Stimulated activated CD4-positive, alpha-beta T cell treated with anti-CD3 and anti-CD28 coated beads, Interleukin-4, amount 100 ng/mL, for 24 hours (primary cell): ENCODE measurements around the gene CNGA1.
"Not testable (repeated sequence)": the region's sequence is repeated elsewhere in the genome, so short reads cannot be mapped to it uniquely, and the experiment has no call there.

Experiments used
- DNase-seq: peaks from one replicate; pipeline ENCODE4 v3.0.0-alpha.2; 2020

Gene CNGA1

DNA sequence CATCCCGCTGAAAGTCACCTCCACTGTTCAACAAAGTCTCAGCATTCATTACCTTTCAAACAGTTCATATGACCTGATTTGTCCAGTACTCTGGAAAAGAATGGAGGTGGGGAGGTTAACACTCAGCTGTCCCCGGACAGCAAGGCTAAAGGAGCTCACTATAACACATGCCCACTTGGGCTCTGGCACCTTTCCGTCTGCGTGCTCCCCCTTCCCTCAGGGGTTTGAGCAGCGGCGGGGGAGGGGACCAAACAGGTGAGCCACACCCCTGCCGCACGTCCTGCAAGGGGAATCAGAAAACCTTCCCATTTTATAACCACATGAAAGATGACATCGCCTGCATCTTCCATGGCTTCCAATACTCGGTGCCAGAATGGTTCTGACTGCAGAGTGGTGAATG is 62.2 kb downstream of the CNGA1 start:
- no peak for DNase-seq

DNA sequence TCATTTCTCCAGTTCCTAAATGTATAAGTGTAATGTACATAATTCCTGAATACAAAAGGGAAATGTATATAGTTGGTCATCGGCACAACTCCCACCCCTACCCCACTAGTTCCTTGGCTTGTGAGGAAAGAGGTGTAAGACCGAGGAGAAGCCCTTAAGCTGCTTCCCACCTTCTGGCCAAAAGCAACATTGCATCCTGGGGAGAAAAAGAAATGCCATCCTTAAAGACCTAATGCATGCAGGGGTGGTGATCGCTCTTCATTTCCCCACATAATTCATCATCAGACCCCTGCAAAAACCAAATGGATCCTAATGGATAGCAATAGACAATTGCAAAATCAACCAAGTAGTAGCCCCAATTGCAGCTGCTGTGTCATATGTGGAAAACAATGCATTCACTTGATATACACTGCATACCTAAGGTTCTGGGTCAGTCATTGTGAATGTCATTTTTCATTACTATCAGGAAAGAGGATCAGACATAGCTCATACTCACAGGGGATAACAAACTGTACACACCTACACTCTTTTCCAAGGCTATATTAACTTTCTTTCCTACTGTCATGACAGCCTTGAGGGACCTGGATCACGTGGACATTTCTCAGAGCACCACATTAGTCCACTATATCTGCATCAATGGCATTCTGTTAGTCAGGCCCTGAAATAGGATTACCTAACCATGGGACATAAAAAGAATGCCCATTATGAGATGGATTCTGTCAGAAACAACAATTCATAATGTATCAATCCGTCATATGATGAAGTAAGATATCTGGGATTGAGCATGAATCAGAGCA is 70.4 kb downstream of the CNGA1 start:
- DNase-seq = no peak

DNA sequence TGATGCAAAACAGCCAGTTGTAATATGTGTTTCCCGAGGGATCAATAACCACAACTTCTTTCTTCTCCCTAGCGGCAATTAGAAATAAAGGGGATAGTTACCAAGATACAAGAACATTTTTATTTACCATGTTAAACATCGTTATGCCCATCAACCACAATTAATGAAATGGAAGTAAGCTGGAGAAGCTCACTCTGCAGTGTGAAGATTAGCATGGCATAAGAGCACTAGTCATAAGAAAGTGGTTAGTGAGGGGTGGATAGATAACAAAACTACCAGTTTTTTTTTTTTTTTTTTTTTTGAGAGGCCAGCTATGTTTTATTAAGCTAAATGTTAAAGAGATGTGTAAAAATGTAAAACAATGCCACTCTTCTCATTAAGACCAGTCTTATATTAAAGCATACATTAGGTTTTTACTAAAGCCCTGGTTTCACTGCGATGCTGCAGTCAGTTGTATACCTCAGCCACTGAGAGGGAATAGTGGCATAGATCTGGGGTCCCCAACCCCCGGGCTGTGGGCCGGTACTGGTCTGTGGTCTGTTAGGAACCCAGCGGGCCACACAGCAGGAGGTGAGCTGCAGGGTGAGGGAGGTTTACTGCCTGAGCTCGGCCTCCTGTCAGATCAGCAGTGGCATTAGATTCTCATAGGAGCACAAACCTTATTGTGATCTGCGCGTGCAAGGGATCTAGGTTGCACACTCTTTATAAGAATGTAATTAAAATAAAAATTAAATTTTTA is 74.2 kb downstream of the CNGA1 start:
- DNase-seq = no peak

DNA sequence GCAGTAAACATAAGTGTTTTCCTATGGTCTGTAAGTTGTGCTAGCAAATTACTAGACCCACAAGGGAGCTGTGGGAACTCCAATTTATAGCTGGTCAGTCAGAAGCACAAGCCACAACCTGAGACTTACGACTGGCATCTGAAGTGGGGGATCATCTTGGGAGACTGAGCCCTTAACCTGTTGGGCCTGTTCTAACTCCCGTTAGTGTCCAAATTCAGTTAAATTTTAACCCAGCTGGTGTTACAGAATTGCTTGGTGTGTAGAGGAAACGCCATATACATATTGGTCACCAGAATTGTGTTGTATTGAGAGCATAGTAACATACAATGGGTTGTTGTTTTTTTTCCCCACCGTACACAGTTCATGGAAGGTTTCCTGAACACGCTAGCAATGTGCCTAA is 77.0 kb downstream of the CNGA1 start:
- no peak for DNase-seq

DNA sequence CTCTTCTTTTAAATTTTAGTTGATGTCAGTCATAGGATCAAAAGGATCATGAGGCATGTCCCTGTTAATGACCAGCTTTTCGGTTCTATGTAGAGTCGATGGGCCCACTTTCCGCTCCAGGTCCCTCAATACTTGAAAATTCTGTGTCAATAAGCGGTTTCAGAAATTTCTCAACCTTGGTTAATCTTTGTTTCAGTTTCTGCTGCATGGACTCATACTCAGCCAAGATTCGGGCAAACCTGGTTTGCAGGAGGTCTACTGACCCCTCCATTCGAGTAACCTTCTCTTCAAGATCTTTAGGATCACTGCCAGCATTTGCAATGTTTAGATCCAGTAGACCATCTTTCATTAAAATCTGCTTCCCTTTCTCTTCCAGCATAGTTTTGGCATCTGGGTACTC is 80.1 kb downstream of the CNGA1 start:
- DNase-seq = no peak

DNA sequence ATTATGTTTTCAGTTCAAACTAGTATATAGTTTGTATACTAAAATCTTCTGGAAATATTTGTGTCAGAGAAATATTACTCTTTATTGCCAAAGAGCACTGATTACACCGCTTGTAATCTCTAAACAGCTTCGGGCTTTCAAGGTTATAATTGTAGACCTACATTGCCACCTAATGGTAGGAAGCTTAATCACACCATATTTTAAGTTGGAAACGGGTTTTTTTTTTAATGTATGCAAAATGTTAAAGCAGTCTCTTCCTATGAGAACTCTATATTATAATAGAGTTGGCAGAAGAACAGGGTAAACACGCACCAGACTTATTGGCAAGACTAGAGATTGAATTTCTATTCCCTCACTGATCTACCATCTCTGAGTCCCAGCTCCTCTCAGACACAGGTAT is 82.6 kb downstream of the CNGA1 start:
- DNase-seq = no peak

DNA sequence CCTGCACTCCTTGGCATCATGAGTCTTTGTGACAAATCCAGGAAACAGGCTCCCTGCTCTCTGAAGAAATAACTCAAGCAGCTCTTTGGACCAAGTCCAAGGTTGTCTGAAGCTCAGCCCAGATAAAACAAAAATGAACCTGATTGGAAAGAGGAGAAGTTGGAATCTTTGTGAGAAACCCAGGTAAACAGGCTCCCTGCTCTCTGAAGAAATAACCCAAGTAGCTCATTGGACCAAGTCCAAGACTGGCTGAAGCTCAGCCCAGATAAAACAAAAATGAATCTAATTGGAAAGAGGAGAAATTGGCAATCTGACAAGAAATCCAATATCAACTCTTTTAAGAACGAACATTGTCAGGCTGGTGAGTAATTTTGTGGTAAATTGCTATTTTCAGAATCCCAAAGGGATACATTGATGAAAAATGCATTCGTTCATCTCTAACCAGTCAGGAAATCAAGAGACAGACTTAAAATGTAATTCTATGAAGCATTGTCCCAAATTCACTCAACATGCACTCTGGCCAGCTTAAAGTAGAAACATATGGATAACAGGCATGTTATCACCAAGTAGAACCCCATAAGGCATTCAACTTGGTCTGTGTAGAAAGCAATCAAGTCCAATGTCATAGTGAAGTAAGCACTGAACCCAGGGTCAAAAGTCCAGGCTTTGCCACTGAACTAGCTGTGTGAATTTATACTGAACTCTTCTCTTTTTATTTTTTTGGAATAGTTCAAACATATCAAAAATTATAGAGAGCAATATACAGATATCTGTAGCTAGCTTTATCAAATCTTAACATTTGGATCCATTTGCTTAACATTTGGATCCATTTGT is 85.3 kb downstream of the CNGA1 start:
- no peak for DNase-seq

DNA sequence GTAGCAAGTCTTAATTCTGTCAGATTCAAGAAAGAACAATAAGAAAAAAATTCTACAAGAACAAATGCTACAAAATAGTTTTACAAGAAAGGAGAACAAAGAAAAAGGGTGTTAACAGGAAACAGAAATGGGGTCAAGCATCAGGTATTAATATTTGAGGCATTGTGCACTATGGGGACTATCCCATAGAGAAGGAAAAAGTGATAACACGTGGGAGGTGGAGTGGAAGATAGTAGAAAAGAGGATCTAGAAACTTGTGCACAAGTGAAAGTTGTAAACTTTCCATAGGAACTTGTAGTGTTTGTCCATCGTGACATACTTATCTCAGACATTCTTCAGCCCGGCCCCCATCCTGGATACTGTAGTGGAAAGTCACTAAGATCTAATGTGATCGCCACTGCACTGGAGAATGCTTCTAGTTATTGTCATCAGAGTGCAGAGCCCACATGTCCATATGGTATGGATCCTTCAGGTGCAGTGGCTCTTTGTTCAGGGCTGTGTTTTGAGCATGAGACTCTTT is 86.7 kb downstream of the CNGA1 start:
- DNase-seq = no peak

DNA sequence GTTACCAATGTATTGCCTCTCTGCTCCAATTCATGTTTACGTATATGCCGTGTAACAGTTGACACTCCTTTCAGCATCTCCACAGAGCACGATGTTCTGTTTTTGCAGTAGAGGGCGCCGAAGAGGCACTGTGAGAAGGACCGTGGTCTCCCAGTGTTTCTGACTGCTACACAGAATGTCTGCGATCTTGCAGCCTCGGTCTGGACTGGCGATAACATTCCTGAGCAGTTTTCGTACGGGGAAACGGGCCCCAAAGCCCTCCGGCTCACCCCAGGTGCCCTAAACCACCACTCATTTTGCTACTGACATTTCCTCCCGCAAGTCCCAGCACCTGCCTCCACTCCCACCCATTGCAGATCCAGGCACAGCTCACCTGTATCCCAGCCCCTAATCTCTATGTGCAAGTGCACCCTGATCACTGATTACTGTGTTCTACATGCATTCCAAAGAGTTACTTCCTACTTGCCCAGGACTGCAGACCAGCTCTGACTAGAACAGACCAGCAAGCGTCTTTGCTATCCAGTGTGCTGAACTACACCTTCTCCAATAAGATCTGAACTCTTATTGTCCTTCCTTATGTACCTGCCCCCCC is 89.7 kb downstream of the CNGA1 start:
- DNase-seq = peak; percentile 52

DNA sequence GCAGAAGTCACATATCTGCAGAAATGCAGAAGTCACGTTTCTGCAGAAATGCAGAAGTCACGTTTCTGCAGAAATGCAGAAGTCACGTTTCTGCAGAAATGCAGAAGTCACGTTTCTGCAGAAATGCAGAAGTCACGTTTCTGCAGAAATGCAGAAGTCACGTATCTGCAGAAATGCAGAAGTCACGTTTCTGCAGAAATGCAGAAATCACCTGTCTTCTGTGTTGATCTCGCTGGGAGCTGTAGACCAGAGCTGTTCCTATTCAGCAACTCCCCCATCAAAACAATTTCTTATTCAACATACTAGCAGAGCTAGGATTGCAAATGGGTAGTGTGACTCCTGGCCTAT is 93.2 kb downstream of the CNGA1 start:
- DNase-seq = not testable (repeated sequence)

DNA sequence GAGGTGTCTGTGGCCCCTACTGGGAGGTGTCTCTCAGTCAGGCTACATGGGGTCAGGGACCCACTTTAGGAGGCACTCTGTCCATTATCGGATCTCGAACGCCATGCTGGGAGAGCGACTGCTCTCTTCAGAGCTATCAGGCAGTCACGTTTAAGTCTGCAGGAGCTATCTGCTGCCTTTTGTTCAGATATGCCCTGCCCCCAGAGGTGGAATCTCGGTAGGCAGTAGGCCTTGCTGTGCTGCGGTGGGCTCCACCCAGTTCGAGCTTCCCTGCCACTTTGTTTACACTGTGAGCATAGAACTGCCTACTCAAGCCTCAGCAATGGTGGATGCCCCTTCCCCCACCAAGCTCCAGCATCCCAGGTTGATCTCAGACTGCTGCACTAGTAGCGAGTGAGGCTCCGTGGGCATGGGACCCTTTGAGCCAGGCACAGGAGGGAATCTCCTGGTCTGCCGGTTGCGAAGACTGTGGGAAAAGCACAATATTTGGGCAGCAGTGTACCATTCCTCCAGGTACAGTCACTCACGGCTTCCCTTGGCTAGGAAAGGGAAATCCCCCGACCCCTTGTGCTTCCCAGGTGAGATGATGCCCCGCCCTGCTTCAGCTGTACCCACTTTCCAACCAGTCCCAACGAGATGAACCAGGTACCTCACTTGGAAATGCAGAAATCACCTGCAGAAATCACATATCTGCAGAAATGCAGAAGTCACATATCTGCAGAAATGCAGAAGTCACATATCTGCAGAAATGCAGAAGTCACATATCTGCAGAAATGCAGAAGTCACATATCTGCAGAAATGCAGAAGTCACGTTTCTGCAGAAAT is 93.8 kb downstream of the CNGA1 start:
- DNase-seq = not testable (repeated sequence)

DNA sequence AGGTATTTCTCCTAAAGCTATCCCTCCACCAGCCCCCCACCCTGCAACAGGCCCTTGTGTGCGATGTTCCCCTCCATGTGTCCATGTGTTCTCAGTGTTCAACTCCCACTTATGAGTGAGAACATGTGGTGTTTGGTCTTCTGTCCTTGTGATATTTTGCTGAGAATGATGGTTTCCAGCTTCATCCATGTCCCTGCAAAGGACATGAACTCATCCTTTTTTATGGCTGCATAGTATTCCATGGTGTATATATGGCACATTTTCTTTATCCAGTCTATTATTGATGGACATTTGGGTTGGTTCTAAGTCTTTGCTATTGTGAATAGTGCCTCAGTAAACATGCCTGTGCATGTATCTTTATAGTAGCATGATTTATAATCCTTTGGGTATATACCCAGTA is 99.3 kb downstream of the CNGA1 start:
- not testable (repeated sequence) for DNase-seq

DNA sequence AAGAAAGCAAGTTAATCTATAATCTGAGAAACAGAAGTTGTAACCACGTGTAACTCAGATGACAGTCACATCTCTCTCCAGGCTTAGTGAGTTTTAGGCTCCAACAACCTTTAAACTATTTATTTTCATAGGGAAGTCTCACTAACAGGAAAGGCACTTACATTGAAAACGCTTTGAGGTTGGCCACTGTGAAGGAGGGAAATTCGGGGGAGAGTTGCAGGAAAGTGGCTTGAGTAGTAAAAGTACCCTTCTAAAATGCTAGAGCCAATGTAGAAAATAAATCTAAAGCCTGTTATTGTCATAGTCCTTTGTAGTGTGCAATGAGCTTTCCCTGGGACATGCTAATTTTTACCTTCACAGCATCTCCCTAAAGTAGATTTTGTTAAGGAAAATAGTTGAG is 101.1 kb downstream of the CNGA1 start:
- no peak for DNase-seq

DNA sequence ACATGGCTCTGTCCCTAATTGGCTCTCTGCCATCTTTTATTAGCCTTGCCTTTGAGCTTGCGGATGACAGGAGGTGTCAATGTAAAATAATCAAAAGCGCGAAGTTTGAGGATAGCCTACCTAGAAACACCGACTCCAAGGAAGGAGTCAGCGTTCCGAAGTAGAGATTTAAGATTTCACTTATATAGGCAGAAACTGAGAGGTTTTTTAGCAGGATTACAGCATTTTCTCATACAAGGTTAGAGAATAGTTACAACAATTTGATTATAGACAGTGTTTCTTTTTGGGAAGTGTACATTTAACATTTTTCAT is 101.6 kb downstream of the CNGA1 start:
- DNase-seq = no peak

DNA sequence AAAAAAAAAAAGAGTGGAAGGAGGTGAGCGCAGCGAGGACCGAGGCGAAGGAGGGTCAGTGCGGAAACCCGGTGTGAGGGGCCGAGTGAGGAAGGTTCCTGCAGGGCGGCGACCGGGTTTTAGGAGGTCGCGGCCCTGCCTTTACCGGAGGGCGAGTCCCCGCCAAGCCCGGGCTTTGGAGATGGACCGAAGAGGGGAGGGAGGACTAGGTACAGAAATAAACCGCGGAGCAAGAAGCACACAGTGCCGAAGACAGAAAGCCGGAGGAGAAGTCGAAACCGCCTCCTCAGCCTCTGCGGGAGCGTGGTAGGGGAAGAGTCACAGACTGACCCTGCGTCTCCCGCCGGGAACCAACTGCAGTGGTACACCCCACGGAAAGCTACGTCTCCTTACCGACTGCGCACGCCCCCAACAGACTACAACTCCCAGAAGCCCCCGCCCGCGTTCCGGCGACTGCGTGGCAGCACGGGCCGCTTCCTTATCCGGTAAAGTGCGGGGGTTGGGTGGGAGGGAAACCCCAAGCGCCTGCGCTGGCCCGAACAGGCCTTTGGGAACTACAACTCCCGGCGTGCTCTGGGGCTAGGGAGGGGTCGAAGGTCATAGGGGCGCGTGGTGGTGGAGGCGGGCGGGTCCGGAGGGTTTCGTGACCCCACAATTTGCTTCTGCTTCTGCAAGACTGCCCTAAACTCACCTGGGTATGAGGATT is 102.1 kb downstream of the CNGA1 start, which contains the start of gene NFXL1:
Gene NFXL1, minus strand, starts transcription at position 364 of the 706 bp plus-strand sequence. CDS start 380 bp downstream, outside the sequence.
- DNase-seq = peak; percentile 97

DNA sequence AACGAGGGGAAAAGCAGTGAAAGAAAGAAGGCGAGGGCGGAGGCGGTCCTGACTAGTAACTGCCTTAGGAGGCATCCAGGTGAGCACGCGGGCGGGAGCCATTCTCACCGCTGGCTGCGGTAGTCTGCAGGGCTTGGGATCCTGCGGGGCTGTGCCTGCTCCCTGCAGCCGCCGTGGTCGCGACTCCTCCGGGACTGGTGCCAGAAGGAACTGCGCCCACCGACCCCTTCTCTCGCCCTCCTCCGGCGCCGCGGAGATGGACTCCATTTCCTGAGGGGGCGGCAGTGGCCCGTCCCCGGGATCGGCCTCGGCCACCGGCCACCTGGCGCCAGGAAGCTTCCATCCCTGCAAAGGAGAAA is 102.6 kb downstream of the CNGA1 start:
- DNase-seq = peak; percentile 40

DNA sequence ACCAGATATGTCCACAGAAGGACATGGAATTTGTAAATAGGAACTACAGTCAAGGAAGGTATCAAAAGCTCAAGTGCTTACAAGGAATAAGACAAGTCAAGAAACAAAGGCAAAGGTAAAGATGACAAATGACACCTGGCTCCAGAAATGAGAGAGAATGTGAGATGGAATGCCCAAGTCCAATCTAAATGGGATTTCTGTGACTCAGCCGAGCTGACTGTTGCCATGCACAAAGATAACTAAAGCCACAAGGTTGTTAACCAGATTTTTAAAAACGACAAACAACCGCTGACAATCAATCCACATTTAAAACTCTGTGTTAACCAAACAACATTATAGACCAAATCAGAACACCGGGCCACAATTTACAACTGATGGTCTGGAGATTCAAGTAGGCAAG is 103.2 kb downstream of the CNGA1 start:
- DNase-seq = no peak

DNA sequence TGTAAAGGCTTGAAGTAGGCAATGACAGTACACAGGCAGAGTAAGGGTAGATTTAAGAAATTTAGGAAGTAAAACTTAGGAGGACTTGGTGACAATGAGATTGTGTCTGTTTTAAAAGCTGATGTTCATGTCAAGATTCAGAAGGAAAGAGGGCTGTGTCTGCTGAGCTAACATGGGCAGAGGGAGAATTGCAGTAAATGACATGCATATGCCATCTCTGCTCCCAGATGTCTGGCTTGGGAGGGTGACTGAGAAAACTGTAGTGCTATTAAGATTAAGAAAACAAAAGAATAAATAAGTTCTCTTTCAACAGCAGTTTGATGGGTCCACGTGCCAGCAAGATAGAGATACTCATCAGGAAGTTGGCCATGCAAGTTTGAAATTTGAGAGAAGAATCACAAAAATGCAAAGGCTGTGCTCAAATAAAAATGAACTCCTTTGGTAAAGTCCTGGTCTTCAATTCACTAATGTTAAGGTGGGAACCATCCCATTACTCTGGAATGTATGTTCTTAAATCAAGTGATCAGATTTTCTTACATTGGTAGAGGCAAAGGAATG is 109.3 kb downstream of the CNGA1 start:
- DNase-seq = no peak

DNA sequence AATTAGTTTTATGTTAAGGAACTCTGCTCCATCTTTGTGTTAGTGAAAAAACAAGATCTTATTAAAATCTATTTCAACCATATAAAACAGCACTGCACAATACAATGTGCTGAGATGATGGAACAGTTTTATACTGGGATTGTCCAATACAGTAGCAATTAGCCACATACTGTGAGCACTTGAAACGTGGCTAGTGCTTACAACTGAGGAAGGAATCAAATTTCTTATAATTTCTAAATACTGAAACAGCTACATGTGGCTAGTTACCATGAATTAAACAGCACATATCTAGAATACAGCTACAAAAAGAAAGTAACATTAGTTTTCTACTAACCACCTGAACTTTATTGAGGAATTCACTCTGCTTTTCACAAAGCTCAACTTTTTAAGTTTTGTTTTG is 116.8 kb downstream of the CNGA1 start:
- no peak for DNase-seq

DNA sequence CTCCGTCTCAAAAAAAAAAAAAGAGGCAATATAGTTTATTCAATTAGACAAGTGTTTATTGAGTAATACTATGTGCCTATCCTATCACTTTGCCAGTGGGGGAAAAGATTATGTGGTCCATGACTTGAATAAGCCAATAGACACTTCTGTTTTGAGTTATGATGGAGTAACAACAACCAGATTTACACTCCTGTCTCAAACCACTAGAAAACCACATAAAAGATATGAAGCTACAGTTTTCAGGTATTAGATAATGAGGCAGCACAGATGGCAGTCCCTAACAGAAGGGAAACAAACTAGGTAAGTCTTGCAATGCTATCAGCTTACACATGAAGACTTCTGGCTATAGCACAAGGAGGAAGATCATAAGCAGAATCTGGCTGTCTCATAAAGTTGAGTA is 124.6 kb downstream of the CNGA1 start:
- no peak for DNase-seq
